ENCODE measurements around the gene SLC50A1. TPM values are rescaled to one million over a fixed set of nuclear protein-coding genes. Genes with fewer than 3 reads are reported as not detected.

SLC50A1 gene
- total RNA-seq, 1 experiment from 2014 or later = 75.2 TPM

DNA sequence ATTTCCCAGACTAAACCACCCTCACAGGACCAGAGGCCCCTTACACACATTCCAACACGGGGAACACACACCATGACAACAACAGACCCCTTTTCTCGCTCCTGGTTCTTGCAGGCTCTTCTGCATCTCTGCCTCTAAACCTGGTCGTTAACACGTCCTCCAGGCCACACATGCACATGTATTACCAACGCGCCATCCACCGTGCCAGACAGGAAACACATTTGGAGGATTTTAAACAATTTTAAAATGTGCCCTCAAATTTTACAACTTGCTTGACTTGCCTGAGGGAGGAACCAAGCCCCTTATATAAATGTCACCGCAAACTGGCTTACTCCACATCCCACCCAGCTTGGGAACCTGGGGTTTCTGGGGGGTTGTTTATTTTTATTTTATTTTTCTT, 24.8 kb upstream of the SLC50A1 start:
- TF ChIP-seq EZH2 (IDR thresholded peaks at IDR 0.05; ENCODE audit: low read length, unreplicated experiment) (no peak), EZH2phosphoT487 (IDR thresholded peaks at IDR 0.05; ENCODE audit: borderline replicate concordance, low read length) (no peak)
- TF ChIP-seq, protein P1, sequence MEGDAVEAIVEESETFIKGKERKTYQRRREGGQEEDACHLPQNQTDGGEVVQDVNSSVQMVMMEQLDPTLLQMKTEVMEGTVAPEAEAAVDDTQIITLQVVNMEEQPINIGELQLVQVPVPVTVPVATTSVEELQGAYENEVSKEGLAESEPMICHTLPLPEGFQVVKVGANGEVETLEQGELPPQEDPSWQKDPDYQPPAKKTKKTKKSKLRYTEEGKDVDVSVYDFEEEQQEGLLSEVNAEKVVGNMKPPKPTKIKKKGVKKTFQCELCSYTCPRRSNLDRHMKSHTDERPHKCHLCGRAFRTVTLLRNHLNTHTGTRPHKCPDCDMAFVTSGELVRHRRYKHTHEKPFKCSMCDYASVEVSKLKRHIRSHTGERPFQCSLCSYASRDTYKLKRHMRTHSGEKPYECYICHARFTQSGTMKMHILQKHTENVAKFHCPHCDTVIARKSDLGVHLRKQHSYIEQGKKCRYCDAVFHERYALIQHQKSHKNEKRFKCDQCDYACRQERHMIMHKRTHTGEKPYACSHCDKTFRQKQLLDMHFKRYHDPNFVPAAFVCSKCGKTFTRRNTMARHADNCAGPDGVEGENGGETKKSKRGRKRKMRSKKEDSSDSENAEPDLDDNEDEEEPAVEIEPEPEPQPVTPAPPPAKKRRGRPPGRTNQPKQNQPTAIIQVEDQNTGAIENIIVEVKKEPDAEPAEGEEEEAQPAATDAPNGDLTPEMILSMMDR (conservative IDR thresholded peaks at IDR 0.05; ENCODE audit: low read depth, low read length) = no peak
- H3K27ac ChIP-seq (ENCODE audit: low read length) = no peak overlapping the region
- no peak overlapping the region for H3K4me2 ChIP-seq (ENCODE audit: low read length)
- no peaks in the 10 kb centered on the region for H3K27me3 ChIP-seq (ENCODE audit: low read length)
- no peaks in the 10 kb centered on the region for H3F3A ChIP-seq (ENCODE audit: low read length, unreplicated experiment)
- ChIA-PET CTCF (interaction anchor here (0.5 kb wide), 1 partner anchor 14 kb away, joined by 3 read pairs; no protein-coding TSS in a partner anchor), POLR2A (ENCODE audit: unreplicated experiment) (no interaction called here)
- no TSS peak for BruUV-seq (replicated peaks)
- H3K9me3 ChIP-seq (ENCODE audit: low read length) = no peaks in the 10 kb centered on the region
- intact Hi-C loops (cut with micrococcal nuclease) = no loop called here
- no peaks in the 10 kb centered on the region for H3K36me3 ChIP-seq (ENCODE audit: low read depth, low read length)
- H3K9me2 ChIP-seq (replicated peaks; ENCODE audit: low read length) = no peaks in the 10 kb centered on the region
- ATAC-seq = no peak
- H3K9ac ChIP-seq (ENCODE audit: low read length) = no peak overlapping the region
- no peaks in the 10 kb centered on the region for H4K20me1 ChIP-seq (ENCODE audit: low read length)
- DNase-seq = no peak
- H3K4me1 ChIP-seq (ENCODE audit: insufficient read depth, low read length) = no peaks in the 10 kb centered on the region
- H2AFZ ChIP-seq (ENCODE audit: low read length) = no peak overlapping the region
- no peaks in the 10 kb centered on the region for H3K79me2 ChIP-seq (ENCODE audit: low read length)
- no peak overlapping the region for H3K4me3 ChIP-seq (ENCODE audit: low read length)

DNA sequence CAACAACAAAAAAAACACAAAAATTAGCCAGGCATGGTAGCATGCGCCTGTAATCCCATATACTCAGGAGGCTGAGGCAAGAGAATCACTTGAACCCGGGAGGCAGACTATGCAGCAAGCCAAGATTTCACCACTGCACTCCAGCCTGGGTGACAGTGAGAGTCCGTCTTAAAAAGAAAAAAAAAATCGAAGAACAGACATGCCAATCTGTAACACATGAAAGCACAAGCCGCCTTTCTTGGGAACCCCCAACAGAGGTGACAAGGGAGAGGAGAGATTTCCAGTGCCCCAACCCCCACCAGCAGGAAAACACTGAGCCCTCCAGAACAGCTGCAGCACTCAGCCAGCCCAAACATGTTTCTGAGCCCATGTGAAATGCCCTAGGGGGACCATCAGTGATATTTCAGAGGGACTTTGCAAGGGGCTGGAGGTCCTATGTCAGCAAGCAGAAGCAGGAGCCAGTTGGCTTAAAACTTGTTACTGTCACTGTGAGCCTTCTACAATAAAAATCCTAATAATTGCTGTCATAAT, 22.1 kb upstream of the SLC50A1 start:
- no peaks in the 10 kb centered on the region for H3F3A ChIP-seq (ENCODE audit: low read length, unreplicated experiment)
- ChIA-PET CTCF (no interaction called here), POLR2A (ENCODE audit: unreplicated experiment) (no interaction called here)
- H3K27ac ChIP-seq (ENCODE audit: low read length) = no peak overlapping the region
- no peaks in the 10 kb centered on the region for H3K79me2 ChIP-seq (ENCODE audit: low read length)
- no peaks in the 10 kb centered on the region for H3K36me3 ChIP-seq (ENCODE audit: low read depth, low read length)
- DNase-seq = no peak
- H2AFZ ChIP-seq (ENCODE audit: low read length) = no peak overlapping the region
- TF ChIP-seq, protein P1 (conservative IDR thresholded peaks at IDR 0.05; ENCODE audit: low read depth, low read length) = no peak
- no peak for TF ChIP-seq EZH2 (IDR thresholded peaks at IDR 0.05; ENCODE audit: low read length, unreplicated experiment)
- TF ChIP-seq EZH2phosphoT487 (IDR thresholded peaks at IDR 0.05; ENCODE audit: borderline replicate concordance, low read length) = no peak
- H3K27me3 ChIP-seq (ENCODE audit: low read length) = no peaks in the 10 kb centered on the region
- H3K4me2 ChIP-seq (ENCODE audit: low read length) = no peak overlapping the region
- ATAC-seq = no peak
- no peaks in the 10 kb centered on the region for H4K20me1 ChIP-seq (ENCODE audit: low read length)
- intact Hi-C loops (cut with micrococcal nuclease) = no loop called here
- no peaks in the 10 kb centered on the region for H3K9me3 ChIP-seq (ENCODE audit: low read length)
- H3K4me3 ChIP-seq (ENCODE audit: low read length) = no peak overlapping the region
- no peak overlapping the region for H3K9ac ChIP-seq (ENCODE audit: low read length)
- no TSS peak for BruUV-seq (replicated peaks)
- H3K4me1 ChIP-seq (ENCODE audit: insufficient read depth, low read length) = 0 out of 2 replicates have a peak, but pooled peaks cover 4% of the 10 kb centered on the region
- H3K9me2 ChIP-seq (replicated peaks; ENCODE audit: low read length) = no peaks in the 10 kb centered on the region

DNA sequence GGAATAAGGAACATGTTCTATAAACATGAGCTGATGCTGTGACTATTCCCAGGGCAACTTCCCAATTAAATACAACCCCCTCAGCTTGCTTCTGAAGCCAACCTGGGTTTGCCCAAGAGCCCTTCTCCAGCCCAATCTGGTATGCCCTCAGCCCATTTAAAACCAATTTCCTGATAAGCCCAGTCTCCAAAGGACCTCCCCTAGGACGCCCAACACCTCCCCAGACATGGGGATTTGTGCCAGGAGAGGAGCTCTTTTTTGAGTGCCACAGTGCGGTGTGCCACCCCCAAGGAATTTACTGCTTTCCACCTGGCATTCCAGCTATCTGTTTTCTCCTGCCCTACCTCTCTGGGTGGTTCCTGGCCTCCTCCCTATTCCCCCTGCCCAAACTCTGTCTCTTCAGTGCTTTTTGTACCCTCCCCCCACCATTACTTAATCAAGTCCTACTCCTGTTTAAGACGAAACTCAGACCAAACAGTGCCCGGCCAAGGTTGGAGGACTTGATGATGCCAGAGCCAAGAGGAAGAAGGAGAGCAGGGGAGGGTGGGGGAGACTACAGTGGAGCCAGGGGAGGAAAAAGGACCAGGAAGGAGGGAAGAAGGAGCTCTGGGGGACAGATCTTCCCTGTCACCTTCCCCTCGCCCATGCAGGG, 19.4 kb upstream of the SLC50A1 start:
- Histone ChIP-seq H3K4me2 (ENCODE audit: low read length) (no peak overlapping the region), H3K4me1 (ENCODE audit: insufficient read depth, low read length) (0 out of 2 replicates have a peak, but pooled peaks cover 4% of the 10 kb centered on the region), H3F3A (ENCODE audit: low read length, unreplicated experiment) (no peaks in the 10 kb centered on the region), H3K9ac (ENCODE audit: low read length) (no peak overlapping the region), H3K79me2 (ENCODE audit: low read length) (no peaks in the 10 kb centered on the region), H3K4me3 (ENCODE audit: low read length) (no peak overlapping the region), H3K9me3 (ENCODE audit: low read length) (no peaks in the 10 kb centered on the region), H3K9me2 (replicated peaks; ENCODE audit: low read length) (no peaks in the 10 kb centered on the region), H2AFZ (ENCODE audit: low read length) (no peak overlapping the region), H3K36me3 (ENCODE audit: low read depth, low read length) (no peaks in the 10 kb centered on the region), H4K20me1 (ENCODE audit: low read length) (no peaks in the 10 kb centered on the region), H3K27ac (ENCODE audit: low read length) (no peak overlapping the region), H3K27me3 (ENCODE audit: low read length) (no peaks in the 10 kb centered on the region)
- no TSS peak for BruUV-seq (replicated peaks)
- intact Hi-C loops (cut with micrococcal nuclease) = no loop called here
- TF ChIP-seq, protein P1 (conservative IDR thresholded peaks at IDR 0.05; ENCODE audit: low read depth, low read length) = no peak
- TF ChIP-seq EZH2phosphoT487 (IDR thresholded peaks at IDR 0.05; ENCODE audit: borderline replicate concordance, low read length) (no peak), EZH2 (IDR thresholded peaks at IDR 0.05; ENCODE audit: low read length, unreplicated experiment) (no peak)
- CTCF ChIA-PET = no interaction called here
- ATAC-seq (no peak), DNase-seq (no peak)
- POLR2A ChIA-PET (ENCODE audit: unreplicated experiment) = no interaction called here

Data from PC-3 (cell line).